Measurements from ENCODE around the gene HHEX. TPM values are rescaled to one million over a fixed set of nuclear protein-coding genes. Genes with fewer than 3 reads are reported as not detected.
"Not testable (repeated sequence)": the region's sequence is repeated elsewhere in the genome, so short reads cannot be mapped to it uniquely, and the experiment has no call there.

The HHEX gene
- 1.6 and 1.8 TPM in 2 replicates for total RNA-seq

DNA sequence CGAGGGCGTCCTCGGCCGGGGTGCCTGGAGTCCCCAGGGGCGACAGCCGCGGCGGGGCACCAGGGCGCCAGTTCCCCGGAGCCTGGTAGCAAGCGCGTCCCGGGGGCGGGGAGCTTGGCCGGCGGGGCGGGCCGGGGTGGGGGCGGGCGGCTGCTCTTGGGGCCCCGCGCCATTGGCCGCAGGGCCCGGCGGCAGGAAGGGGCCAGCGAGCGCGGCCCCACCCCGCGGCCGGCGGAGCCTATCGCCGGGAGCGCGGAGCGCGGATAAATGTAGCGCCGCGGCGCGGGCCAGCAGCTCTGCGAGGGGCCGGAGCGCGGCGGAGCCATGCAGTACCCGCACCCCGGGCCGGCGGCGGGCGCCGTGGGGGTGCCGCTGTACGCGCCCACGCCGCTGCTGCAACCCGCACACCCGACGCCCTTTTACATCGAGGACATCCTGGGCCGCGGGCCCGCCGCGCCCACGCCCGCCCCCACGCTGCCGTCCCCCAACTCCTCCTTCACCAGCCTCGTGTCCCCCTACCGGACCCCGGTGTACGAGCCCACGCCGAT, at the start of gene HHEX:
Gene HHEX (plus strand): TSS at position 293 of the 548 bp plus-strand sequence. CDS start 32 bp downstream, at position 325.
- TF ChIP-seq, protein P1, sequence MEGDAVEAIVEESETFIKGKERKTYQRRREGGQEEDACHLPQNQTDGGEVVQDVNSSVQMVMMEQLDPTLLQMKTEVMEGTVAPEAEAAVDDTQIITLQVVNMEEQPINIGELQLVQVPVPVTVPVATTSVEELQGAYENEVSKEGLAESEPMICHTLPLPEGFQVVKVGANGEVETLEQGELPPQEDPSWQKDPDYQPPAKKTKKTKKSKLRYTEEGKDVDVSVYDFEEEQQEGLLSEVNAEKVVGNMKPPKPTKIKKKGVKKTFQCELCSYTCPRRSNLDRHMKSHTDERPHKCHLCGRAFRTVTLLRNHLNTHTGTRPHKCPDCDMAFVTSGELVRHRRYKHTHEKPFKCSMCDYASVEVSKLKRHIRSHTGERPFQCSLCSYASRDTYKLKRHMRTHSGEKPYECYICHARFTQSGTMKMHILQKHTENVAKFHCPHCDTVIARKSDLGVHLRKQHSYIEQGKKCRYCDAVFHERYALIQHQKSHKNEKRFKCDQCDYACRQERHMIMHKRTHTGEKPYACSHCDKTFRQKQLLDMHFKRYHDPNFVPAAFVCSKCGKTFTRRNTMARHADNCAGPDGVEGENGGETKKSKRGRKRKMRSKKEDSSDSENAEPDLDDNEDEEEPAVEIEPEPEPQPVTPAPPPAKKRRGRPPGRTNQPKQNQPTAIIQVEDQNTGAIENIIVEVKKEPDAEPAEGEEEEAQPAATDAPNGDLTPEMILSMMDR (IDR thresholded peaks at IDR 0.05; ENCODE audit: insufficient read depth, low read length, poor library complexity, severe bottlenecking) = no peak

DNA sequence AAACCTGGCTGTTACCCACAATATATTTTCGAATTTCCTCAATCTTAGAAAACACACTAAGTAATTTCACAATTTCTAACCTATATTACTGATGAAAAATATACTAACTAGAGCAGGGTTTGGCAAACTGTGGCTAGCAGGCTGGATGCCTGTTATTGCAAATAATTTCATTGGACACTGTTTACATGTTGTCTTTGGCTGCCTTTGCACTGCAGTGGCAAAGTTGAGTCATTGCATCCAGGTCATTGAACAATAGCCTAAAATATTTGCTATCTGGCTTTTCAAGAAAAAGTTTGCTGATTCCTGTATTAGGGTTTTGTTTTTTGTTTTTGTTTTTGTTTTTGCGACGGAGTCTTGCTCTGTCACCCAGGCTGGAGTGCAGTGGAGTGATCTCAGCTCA, 49.6 kb upstream of the HHEX start:
- TF ChIP-seq, protein P1 (IDR thresholded peaks at IDR 0.05; ENCODE audit: insufficient read depth, low read length, poor library complexity, severe bottlenecking) = no peak
- Histone ChIP-seq H3K4me3 (ENCODE audit: low read depth, low read length) (no peak overlapping the region), H3K36me3 (ENCODE audit: control insufficient read depth, insufficient read depth, low read length) (no peaks in the 10 kb centered on the region), H3K27me3 (ENCODE audit: control insufficient read depth, insufficient read depth, low read length) (no peaks in the 10 kb centered on the region)
- DNase-seq (ENCODE audit: low read depth) = no peak

More for the DNA sequence above, at the start of gene HHEX:
- H3K27me3 ChIP-seq (ENCODE audit: control insufficient read depth, insufficient read depth, low read length) = peaks cover 13% of the 10 kb centered on the region
- no peaks in the 10 kb centered on the region for H3K36me3 ChIP-seq (ENCODE audit: control insufficient read depth, insufficient read depth, low read length)
- peak within 1 kb of the TSS; percentile 80 for H3K4me3 ChIP-seq (ENCODE audit: low read depth, low read length)
- DNase-seq (ENCODE audit: low read depth) = no peak

DNA sequence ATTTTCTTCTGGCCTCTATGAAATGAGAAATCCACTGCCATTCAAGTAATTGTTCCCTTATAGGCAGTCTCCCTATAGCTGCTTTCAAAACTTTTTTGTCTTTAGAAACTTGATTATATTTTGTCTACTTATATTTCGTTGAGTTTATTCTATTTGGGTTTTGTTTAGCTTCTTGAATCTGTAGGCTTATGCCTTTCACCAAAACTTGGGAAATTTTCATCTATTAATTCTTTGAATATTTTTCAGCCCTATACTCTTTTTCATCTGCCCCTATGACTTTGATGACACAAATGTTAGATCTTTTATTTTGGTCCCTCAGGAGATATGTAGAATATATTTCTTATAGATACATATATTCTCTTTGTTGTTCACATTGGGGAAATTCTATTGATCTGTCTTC, 48.3 kb upstream of the HHEX start:
- TF ChIP-seq, protein P1 (IDR thresholded peaks at IDR 0.05; ENCODE audit: insufficient read depth, low read length, poor library complexity, severe bottlenecking) = no peak
- Histone ChIP-seq H3K4me3 (ENCODE audit: low read depth, low read length) (no peak overlapping the region), H3K36me3 (ENCODE audit: control insufficient read depth, insufficient read depth, low read length) (no peaks in the 10 kb centered on the region), H3K27me3 (ENCODE audit: control insufficient read depth, insufficient read depth, low read length) (no peaks in the 10 kb centered on the region)
- no peak for DNase-seq (ENCODE audit: low read depth)

DNA sequence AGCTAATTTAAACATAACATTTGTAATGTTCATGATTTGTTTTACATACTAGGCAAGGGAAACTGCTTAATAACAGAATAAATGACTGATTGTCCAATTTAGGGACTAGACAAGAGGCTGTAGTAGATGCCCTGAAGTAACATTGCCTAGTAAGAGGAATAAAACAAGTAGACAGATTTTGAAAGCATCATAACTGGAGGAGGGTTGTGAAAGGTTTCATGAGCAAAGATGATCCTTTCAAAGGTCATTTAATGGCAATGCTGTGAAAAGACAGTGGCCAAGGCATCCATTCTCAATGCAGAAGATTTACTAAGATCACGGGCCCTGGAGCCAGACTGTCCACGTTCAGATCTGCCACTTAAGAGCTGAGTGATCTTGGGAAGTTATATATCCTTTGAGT, 44.8 kb upstream of the HHEX start:
- H3K27me3 ChIP-seq (ENCODE audit: control insufficient read depth, insufficient read depth, low read length) = no peaks in the 10 kb centered on the region
- TF ChIP-seq, protein P1 (IDR thresholded peaks at IDR 0.05; ENCODE audit: insufficient read depth, low read length, poor library complexity, severe bottlenecking) = no peak
- no peak for DNase-seq (ENCODE audit: low read depth)
- H3K4me3 ChIP-seq (ENCODE audit: low read depth, low read length) = no peak overlapping the region
- no peaks in the 10 kb centered on the region for H3K36me3 ChIP-seq (ENCODE audit: control insufficient read depth, insufficient read depth, low read length)

DNA sequence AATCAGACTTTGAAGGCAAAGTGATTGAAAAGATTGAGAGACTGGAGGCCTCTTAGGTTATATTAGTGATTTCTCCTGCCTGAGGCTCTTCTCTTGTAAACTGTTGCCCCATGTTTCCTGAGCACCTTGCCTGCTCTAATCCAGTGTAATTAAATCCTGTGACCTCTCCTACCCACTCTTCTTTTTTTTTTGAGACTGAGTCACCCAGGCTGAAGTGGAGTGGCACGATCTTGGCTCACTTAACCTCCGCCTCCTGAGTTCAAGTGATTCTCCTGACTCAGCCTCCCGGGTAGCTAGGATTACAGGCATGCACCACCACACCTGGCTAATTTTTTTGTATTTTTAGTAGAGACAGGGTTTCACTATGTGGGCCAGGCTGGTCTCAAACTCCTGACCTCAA, 38.9 kb upstream of the HHEX start:
- not testable (repeated sequence) for H3K36me3 ChIP-seq (ENCODE audit: control insufficient read depth, insufficient read depth, low read length); H3K27me3 ChIP-seq (ENCODE audit: control insufficient read depth, insufficient read depth, low read length); DNase-seq (ENCODE audit: low read depth); H3K4me3 ChIP-seq (ENCODE audit: low read depth, low read length)

DNA sequence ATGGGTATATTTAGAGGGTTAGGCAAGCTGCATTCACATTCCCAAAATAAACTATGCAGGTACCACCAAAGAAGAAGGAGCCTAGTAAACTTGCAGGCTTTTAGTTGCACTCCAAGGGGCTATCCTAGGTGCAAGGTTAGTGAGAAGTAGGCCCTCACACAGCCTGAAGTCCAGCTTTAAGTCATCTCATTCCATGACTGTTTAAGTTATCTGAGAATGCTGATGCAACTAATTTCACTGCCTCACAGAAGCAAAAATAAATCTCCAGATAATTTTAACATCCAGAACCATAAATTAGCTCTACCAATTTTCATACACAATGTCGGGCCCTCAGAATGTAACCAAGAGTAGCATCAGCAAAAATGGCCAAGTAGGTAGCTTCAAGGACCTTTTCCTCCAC, 34.3 kb upstream of the HHEX start:
- Histone ChIP-seq H3K36me3 (ENCODE audit: control insufficient read depth, insufficient read depth, low read length) (no peaks in the 10 kb centered on the region), H3K27me3 (ENCODE audit: control insufficient read depth, insufficient read depth, low read length) (no peaks in the 10 kb centered on the region), H3K4me3 (ENCODE audit: low read depth, low read length) (no peak overlapping the region)
- TF ChIP-seq, protein P1 (IDR thresholded peaks at IDR 0.05; ENCODE audit: insufficient read depth, low read length, poor library complexity, severe bottlenecking) = no peak
- no peak for DNase-seq (ENCODE audit: low read depth)

Data from kidney epithelial cell (primary cell).